Ovary (tissue), 9 donors: Measurements from ENCODE around the gene CYP2S1. TPM values are rescaled to one million over a fixed set of nuclear protein-coding genes. Genes with fewer than 3 reads are reported as not detected.

ENCODE experiments used
- DNase-seq, 5 donors: peaks; one replicate each; pipeline ENCODE4 v3.0.0-alpha.2; 2019 to 2020
- H3K27ac ChIP-seq, 2 donors: fragments of 200-600 bp; one replicate each; pipeline versions ENCODE4 v1.5.1 to v1.8.0; 2019 to 2022
- H3K27me3 ChIP-seq: fragments of 200-600 bp; one replicate; pipeline ENCODE4 v1.8.0; 2022
- H3K36me3 ChIP-seq: fragments of 200-600 bp; sonication (generic); one replicate; pipeline ENCODE4 v1.5.1; 2019
- H3K4me1 ChIP-seq: one replicate; pipeline ENCODE4 v1.8.1; 2013; ENCODE audit warnings: mild to moderate bottlenecking, moderate library complexity; ENCODE audit not compliant: insufficient read depth
- H3K4me3 ChIP-seq: fragments of 200-600 bp; sonication (generic); one replicate; pipeline ENCODE4 v1.5.1; 2017
- H3K9me3 ChIP-seq, 2 donors: fragments of 200-600 bp in 1 of 2; sonication (generic) in 1 of 2; one replicate each; pipeline versions ENCODE4 v1.5.1 to v1.8.1; 2013 to 2019; ENCODE audit warnings: mild to moderate bottlenecking in 1 of 2, moderate library complexity in 1 of 2
- CTCF ChIP-seq, 3 donors: fragments of 450-650 bp in 2 of 3; fragments of 200-600 bp in 1 of 3; IDR thresholded peaks; one replicate each; pipeline versions ENCODE4 v1.5.1 to v1.8.0; 2016 to 2022; ENCODE audit warnings: antibody characterized with exemption in 3 of 3, mild to moderate bottlenecking in 1 of 3
- EP300 ChIP-seq: sonication (generic); formaldehyde crosslinking; IDR thresholded peaks from one replicate; pipeline ENCODE4 v1.6.1; 2017; ENCODE audit warnings: antibody characterized with exemption
- POLR2A ChIP-seq: fragments of 450-650 bp; IDR thresholded peaks from one replicate; pipeline ENCODE4 v1.6.1; 2017; ENCODE audit warnings: antibody characterized with exemption, mild to moderate bottlenecking, moderate library complexity
- WGBS, 3 donors: extraction: QIAGEN DNeasy Blood & Tissue Kit in 1 of 3; methylation state at CpG; one replicate each; pipeline versions ENCODE4 v1.1.5 to v1.1.7; 2013 to 2017; 5-methylcytosine and 5-hydroxymethylcytosine counted together
- intact Hi-C, 4 donors: fragments of 100-400 bp; cut with DNase I; formaldehyde crosslinking; loops; one replicate each; pipeline versions ENCODE4 v1.11.0 to v1.15.1; 2022 to 2023
- polyA plus RNA-seq, 2 donors: library from polyadenylated mRNA; stranded (reverse); fragments of 200-250 nt in 1 of 2; fragments of 350-450 nt in 1 of 2; fragmentation: Illumina TruSeq in 1 of 2; extraction: RNeasy Lipid Tissue Mini Kit (QIAGEN cat#74804) in 1 of 2; gene quantifications; one replicate each; pipeline ENCODE4 v1.2.3, GENCODE V29; 2013 to 2014
- total RNA-seq, 7 donors: library from RNA; depleted of rRNA in 2 of 7; stranded (reverse); fragments of >200 nt in 2 of 7; fragmentation: NEBNext Ultra II Directional in 3 of 7; extraction: Animal tissue kit (Norgen Biotek cat#: 25700) in 3 of 7; gene quantifications; one replicate each; pipeline versions ENCODE4 v1.1.0 to v1.2.4, GENCODE V29; 2016 to 2023
- donor health status: DM: no; HTN: no; CAD: no; lungs with moderate emphysema.
- donor health status: DM: no; HTN: no; CAD: no.
- donor health status: Bipolar disorder and iron deficiency.
- donor health status: DM: yes; HTN: yes; CAD: no.
- donor health status: DM: no; HTN: no; CAD: no.
- donor health status: DM: yes; HTN: yes; CAD: no.

CYP2S1 gene
- total and polyA plus RNA-seq, 9 donors: 0.15 to 6.9 (median 1.1) TPM

- H3K27me3 ChIP-seq: no peaks in the 10 kb centered on the region
- 87 to 93% (median 90%) methylated on average over 20 of the region's 20 CpGs for WGBS, 3 donors
- intact Hi-C loops: no loop called here
- peaks cover 8% of the 10 kb centered on the region for H3K4me1 ChIP-seq
- no peaks in the 10 kb centered on the region for H3K9me3 ChIP-seq
- H3K27ac ChIP-seq: no peak overlapping the region
- no peak for TF ChIP-seq CTCF (IDR thresholded peaks at IDR 0.05)
- no peak for TF ChIP-seq EP300
- TF ChIP-seq POLR2A: no peak
- no peaks in the 10 kb centered on the region for H3K36me3 ChIP-seq
- H3K4me3 ChIP-seq: no peak overlapping the region
- DNase-seq: no peak
Observed at GRCh38 chr19:41221514-41222205, 28.6 kb downstream of the CYP2S1 start.

GRCh38 chr19:41222240-41222639, 29.2 kb downstream of the CYP2S1 start:
- H3K27ac ChIP-seq: no peak overlapping the region
- H3K4me3 ChIP-seq: no peak overlapping the region
- H3K27me3 ChIP-seq: no peaks in the 10 kb centered on the region
- intact Hi-C loops: no loop called here
- DNase-seq: no peak
- 79 to 81% (median 81%) methylated on average over 10 of the region's 10 CpGs for WGBS, 3 donors
- no peak for TF ChIP-seq POLR2A
- no peak for TF ChIP-seq CTCF (IDR thresholded peaks at IDR 0.05)
- TF ChIP-seq EP300: no peak
- no peaks in the 10 kb centered on the region for H3K9me3 ChIP-seq
- no peaks in the 10 kb centered on the region for H3K36me3 ChIP-seq
- peaks cover 10% of the 10 kb centered on the region for H3K4me1 ChIP-seq

GRCh38 chr19:41223431-41224234, 30.6 kb downstream of the CYP2S1 start:
- H3K9me3 ChIP-seq: no peaks in the 10 kb centered on the region
- WGBS, 3 donors: 55 to 59% (median 58%) methylated on average over 8 of the region's 8 CpGs
- H3K4me1 ChIP-seq: peaks cover 10% of the 10 kb centered on the region
- H3K4me3 ChIP-seq: no peak overlapping the region
- TF ChIP-seq EP300 (no peak), CTCF (IDR thresholded peaks at IDR 0.05) (no peak), POLR2A (no peak)
- no peaks in the 10 kb centered on the region for H3K36me3 ChIP-seq
- peak in 2 of 5 donors; percentile 24 to 43 for DNase-seq
- H3K27ac ChIP-seq: no peak overlapping the region
- intact Hi-C loops: no loop called here
- no peaks in the 10 kb centered on the region for H3K27me3 ChIP-seq

GRCh38 chr19:41224632-41225031, 31.6 kb downstream of the CYP2S1 start:
- intact Hi-C loops: no loop called here
- Histone ChIP-seq H3K4me1 (peaks cover 10% of the 10 kb centered on the region), H3K27me3 (no peaks in the 10 kb centered on the region), H3K9me3 (no peaks in the 10 kb centered on the region), H3K4me3 (no peak overlapping the region), H3K27ac (peak overlapping the region in 1 of 2 donors; percentile 58), H3K36me3 (no peaks in the 10 kb centered on the region)
- DNase-seq: no peak
- TF ChIP-seq EP300 (no peak), CTCF (IDR thresholded peaks at IDR 0.05) (no peak), POLR2A (no peak)
- WGBS, 3 donors: 93 to 97% (median 96%) methylated on average over 7 of the region's 7 CpGs
